Measurements from ENCODE around the gene PRRC2B. TPM values are rescaled to one million over a fixed set of nuclear protein-coding genes. Genes with fewer than 3 reads are reported as not detected.

PRRC2B gene
- total and polyA plus RNA-seq, 2 of the 8 experiments (the other 6 are each of a cell fraction or from before 2014, with no cell fraction given), result 37.3 to 249 TPM

GRCh38 chr9:131505012-131505411 lies 111.1 kb downstream of the PRRC2B start (continued):
- TF ChIP-seq CHD7 (IDR thresholded peaks at IDR 0.05; ENCODE audit: insufficient replicate concordance, low read length), result no peak
- TF ChIP-seq HDAC2 (IDR thresholded peaks at IDR 0.05; ENCODE audit: borderline replicate concordance in 1 of 2, low read depth in 2 of 2, low read length in 2 of 2), result no peak
- TF ChIP-seq TAF7 (optimal IDR thresholded peaks at IDR 0.05; ENCODE audit: borderline replicate concordance, low read depth, low read length), result no peak
- TF ChIP-seq POLR2AphosphoS5 (IDR thresholded peaks at IDR 0.05; ENCODE audit: low read depth, low read length), result no peak
- no peak for TF ChIP-seq ASH2L (IDR thresholded peaks at IDR 0.05; ENCODE audit: low read length)
- no peak for TF ChIP-seq USF2 (IDR thresholded peaks at IDR 0.05; ENCODE audit: low read length)
- TF ChIP-seq EGR1 (IDR thresholded peaks at IDR 0.05; ENCODE audit: borderline replicate concordance, low read depth, low read length), result no peak
- TF ChIP-seq FOSL1 (IDR thresholded peaks at IDR 0.05; ENCODE audit: insufficient read depth, low read depth, low read length), result no peak
- no peak for TF ChIP-seq SIN3A (conservative IDR thresholded peaks at IDR 0.05 in 1 of 2, IDR thresholded peaks at IDR 0.05 in 1 of 2; ENCODE audit: low read depth in 1 of 2, low read length in 2 of 2)
- TF ChIP-seq SUZ12 (IDR thresholded peaks at IDR 0.05; ENCODE audit: low read length), result no peak

Data from H1 (cell line).